Body of pancreas (tissue), 4 donors: Measurements from ENCODE around the gene MYO5A.

Experiments
- CTCF ChIP-seq, 7 experiments: fragments of 450-650 bp in 4 of 7; fragments of 200-600 bp in 3 of 7; sonication (generic) in 3 of 7; IDR thresholded peaks; one replicate each; pipeline ENCODE4 v1.5.1; 2016 to 2019; ENCODE audit warnings: antibody characterized with exemption in 7 of 7
- POLR2A ChIP-seq, 3 donors: fragments of 450-650 bp; IDR thresholded peaks; one replicate each; pipeline ENCODE4 v1.6.1; 2016; ENCODE audit warnings: antibody characterized with exemption in 3 of 3, mild to moderate bottlenecking in 2 of 3

DNA sequence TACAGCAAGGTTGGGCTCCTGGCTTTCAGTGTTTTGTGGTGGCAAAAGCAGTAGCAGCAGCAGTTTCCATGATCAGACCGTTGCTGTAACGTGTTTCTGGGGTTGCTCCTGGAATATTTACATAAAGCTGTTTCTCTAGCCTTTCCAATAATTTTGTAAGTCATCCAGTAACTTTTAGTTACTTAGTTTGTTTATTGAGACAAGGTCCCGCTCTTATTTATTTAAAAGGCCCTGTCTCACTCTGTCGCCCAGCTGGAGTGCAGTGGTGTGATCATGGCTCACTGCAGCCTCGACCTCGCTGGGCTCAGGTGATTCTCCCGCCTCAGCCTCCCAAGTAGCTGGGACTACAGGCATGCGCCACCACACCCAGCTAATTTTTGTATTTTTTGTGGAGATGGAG, 8.8 kb upstream of the MYO5A start:
- no peak for TF ChIP-seq CTCF (IDR thresholded peaks at IDR 0.05)
- no peak for TF ChIP-seq POLR2A (IDR thresholded peaks at IDR 0.05)
